HG03520 (cell line): ENCODE data around the gene ASCL5.

ENCODE experiments used
- ATAC-seq: cut with Tn5 transposase; IDR thresholded peaks from one replicate; pipeline ENCODE4 v1.9.1; 2021; ENCODE audit warnings: mild to moderate bottlenecking, moderate library complexity; ENCODE audit not compliant: unreplicated experiment

ASCL5 gene

GRCh38 chr1:201153474-201154388 is 26.7 kb upstream of the ASCL5 start:
- ATAC-seq = peak; percentile 69

- no peak for ATAC-seq
Observed at GRCh38 chr1:201149400-201149799, 22.4 kb upstream of the ASCL5 start.

GRCh38 chr1:201147396-201148015 is 20.5 kb upstream of the ASCL5 start:
- no peak for ATAC-seq

GRCh38 chr1:201146626-201147390 is 19.8 kb upstream of the ASCL5 start:
- ATAC-seq = no peak

GRCh38 chr1:201145816-201146215 is 18.8 kb upstream of the ASCL5 start:
- no peak for ATAC-seq

GRCh38 chr1:201145132-201145531 is 18.1 kb upstream of the ASCL5 start:
- no peak for ATAC-seq

- ATAC-seq = no peak
Observed at GRCh38 chr1:201144701-201145100, 17.7 kb upstream of the ASCL5 start.

GRCh38 chr1:201143726-201144635 is 17.0 kb upstream of the ASCL5 start:
- ATAC-seq = no peak

- no peak for ATAC-seq
Observed at GRCh38 chr1:201142849-201143725, 16.1 kb upstream of the ASCL5 start.

GRCh38 chr1:201142011-201142848 is 15.2 kb upstream of the ASCL5 start:
- ATAC-seq = no peak

- ATAC-seq = no peak
Observed at GRCh38 chr1:201141418-201141817, 14.4 kb upstream of the ASCL5 start.

GRCh38 chr1:201140941-201141260 is 13.9 kb upstream of the ASCL5 start:
- ATAC-seq = no peak

- no peak for ATAC-seq
Observed at GRCh38 chr1:201140235-201140940, 13.4 kb upstream of the ASCL5 start.

- no peak for ATAC-seq
Observed at GRCh38 chr1:201139756-201140155, 12.8 kb upstream of the ASCL5 start.

GRCh38 chr1:201139306-201139705 is 12.3 kb upstream of the ASCL5 start:
- ATAC-seq = no peak

- no peak for ATAC-seq
Observed at GRCh38 chr1:201138311-201138840, 11.4 kb upstream of the ASCL5 start.

- ATAC-seq = no peak
Observed at GRCh38 chr1:201137579-201138310, 10.8 kb upstream of the ASCL5 start.
